ENCODE measurements around the gene POLG. TPM values are rescaled to one million over a fixed set of nuclear protein-coding genes. Genes with fewer than 3 reads are reported as not detected.

The POLG gene
- total and polyA plus RNA-seq, 4 experiments from 2014 or later, result 19.4 to 151 (median 99.5) TPM

- Histone ChIP-seq H3K36me3 (ENCODE audit: insufficient read depth, low read length) (peaks cover 56% of the 10 kb centered on the region), H3K9me3 (ENCODE audit: control insufficient read depth in 1 of 2, low read length in 2 of 2) (no peaks in the 10 kb centered on the region), H3K4me3 (ENCODE audit: low read length in 2 of 2) (no peak overlapping the region), H3K27me3 (ENCODE audit: insufficient read depth, low read length) (no peaks in the 10 kb centered on the region), H3K27ac (ENCODE audit: low read depth, low read length) (no peak overlapping the region), H3K4me1 (ENCODE audit: insufficient read depth, low read length) (no peaks in the 10 kb centered on the region)
- peaks cover 44 to 77% of the 10 kb centered on the region in 2 donors for H3K36me3 Mint-ChIP-seq
- H3K9me3 Mint-ChIP-seq, result peaks cover 0 to 3% (median 0%) of the 10 kb centered on the region in 8 donors
- H3K4me1 Mint-ChIP-seq, result peaks cover 9 to 15% (median 11%) of the 10 kb centered on the region in 4 donors
- ChIA-PET POLR2A (ENCODE audit: partially characterized antibody) (interaction anchor here (1.1 kb wide), 1 partner anchor 13 kb away, joined by 3 read pairs; no protein-coding TSS in a partner anchor), CTCF (ENCODE audit: partially characterized antibody) (no interaction called here)
- H3K27ac Mint-ChIP-seq, result peak overlapping the region in 4 of 7 donors; percentile 55 to 69 (median 60)
- intact Hi-C loops (cut with micrococcal nuclease), result no loop called here
- no peak for DNase-seq
- H3K4me3 Mint-ChIP-seq, result no peak overlapping the region
- H3K27me3 Mint-ChIP-seq, result no peaks in the 10 kb centered on the region
Measured at GRCh38 chr15:89316504-89316903, 18.1 kb downstream of the POLG start.

GRCh38 chr15:89315375-89315929 lies 19.2 kb downstream of the POLG start:
- Histone ChIP-seq H3K27ac (ENCODE audit: low read depth, low read length) (no peak overlapping the region), H3K9me3 (ENCODE audit: control insufficient read depth in 1 of 2, low read length in 2 of 2) (no peaks in the 10 kb centered on the region), H3K4me1 (ENCODE audit: insufficient read depth, low read length) (no peaks in the 10 kb centered on the region), H3K27me3 (ENCODE audit: insufficient read depth, low read length) (no peaks in the 10 kb centered on the region), H3K4me3 (ENCODE audit: low read length in 2 of 2) (no peak overlapping the region), H3K36me3 (ENCODE audit: insufficient read depth, low read length) (peaks cover 46% of the 10 kb centered on the region)
- intact Hi-C loops (cut with micrococcal nuclease), result no loop called here
- POLR2A ChIA-PET (ENCODE audit: partially characterized antibody), result no interaction called here
- H3K4me3 Mint-ChIP-seq, result no peak overlapping the region
- H3K4me1 Mint-ChIP-seq, result peaks cover 9 to 15% (median 11%) of the 10 kb centered on the region in 4 donors
- H3K9me3 Mint-ChIP-seq, result peaks cover 0 to 3% (median 0%) of the 10 kb centered on the region in 8 donors
- CTCF ChIA-PET (ENCODE audit: partially characterized antibody), result no interaction called here
- peak overlapping the region; percentile 4 to 89 (median 55) for H3K27ac Mint-ChIP-seq
- no peaks in the 10 kb centered on the region for H3K27me3 Mint-ChIP-seq
- H3K36me3 Mint-ChIP-seq, result peaks cover 39 to 68% of the 10 kb centered on the region in 2 donors
- no peak for DNase-seq

GRCh38 chr15:89309993-89310392 lies 24.6 kb downstream of the POLG start:
- Mint-ChIP-seq H3K27me3 (no peaks in the 10 kb centered on the region), H3K4me3 (no peak overlapping the region), H3K9me3 (peaks cover 0 to under 1% (median 0%) of the 10 kb centered on the region in 8 donors), H3K36me3 (peaks cover 4 to 23% of the 10 kb centered on the region in 2 donors), H3K4me1 (peaks cover 0 to 5% (median 4%) of the 10 kb centered on the region in 4 donors), H3K27ac (peak overlapping the region in 6 of 7 donors; percentile 6 to 80 (median 39))
- CTCF ChIA-PET (ENCODE audit: partially characterized antibody), result no interaction called here
- H3K36me3 ChIP-seq (ENCODE audit: insufficient read depth, low read length), result no peaks in the 10 kb centered on the region
- intact Hi-C loops (cut with micrococcal nuclease), result no loop called here
- no peaks in the 10 kb centered on the region for H3K4me1 ChIP-seq (ENCODE audit: insufficient read depth, low read length)
- POLR2A ChIA-PET (ENCODE audit: partially characterized antibody), result interaction anchor here (1.0 kb wide), 1 partner anchor 26 kb away, joined by 3 read pairs; no protein-coding TSS in a partner anchor
- H3K27ac ChIP-seq (ENCODE audit: low read depth, low read length), result no peak overlapping the region
- H3K9me3 ChIP-seq (ENCODE audit: control insufficient read depth in 1 of 2, low read length in 2 of 2), result no peaks in the 10 kb centered on the region
- H3K4me3 ChIP-seq (ENCODE audit: low read length in 2 of 2), result no peak overlapping the region
- no peak for DNase-seq
- no peaks in the 10 kb centered on the region for H3K27me3 ChIP-seq (ENCODE audit: insufficient read depth, low read length)

- Mint-ChIP-seq H3K4me3 (no peak overlapping the region), H3K9me3 (no peaks in the 10 kb centered on the region), H3K4me1 (peaks cover 0 to 2% (median under 1%) of the 10 kb centered on the region in 4 donors), H3K27me3 (no peaks in the 10 kb centered on the region), H3K36me3 (peaks cover 10 to 15% of the 10 kb centered on the region in 2 donors), H3K27ac (peak overlapping the region in 1 of 7 donors; percentile 42)
- Histone ChIP-seq H3K27me3 (ENCODE audit: insufficient read depth, low read length) (no peaks in the 10 kb centered on the region), H3K4me3 (ENCODE audit: low read length in 2 of 2) (no peak overlapping the region), H3K27ac (ENCODE audit: low read depth, low read length) (no peak overlapping the region), H3K36me3 (ENCODE audit: insufficient read depth, low read length) (no peaks in the 10 kb centered on the region), H3K4me1 (ENCODE audit: insufficient read depth, low read length) (no peaks in the 10 kb centered on the region), H3K9me3 (ENCODE audit: control insufficient read depth in 1 of 2, low read length in 2 of 2) (no peaks in the 10 kb centered on the region)
- ChIA-PET POLR2A (ENCODE audit: partially characterized antibody) (no interaction called here), CTCF (ENCODE audit: partially characterized antibody) (no interaction called here)
- no peak for DNase-seq
- intact Hi-C loops (cut with micrococcal nuclease), result no loop called here
Measured at GRCh38 chr15:89308236-89308635, 26.4 kb downstream of the POLG start.

GRCh38 chr15:89307791-89308190 lies 26.8 kb downstream of the POLG start:
- H3K9me3 Mint-ChIP-seq, result no peaks in the 10 kb centered on the region
- Histone ChIP-seq H3K27ac (ENCODE audit: low read depth, low read length) (no peak overlapping the region), H3K4me1 (ENCODE audit: insufficient read depth, low read length) (no peaks in the 10 kb centered on the region), H3K27me3 (ENCODE audit: insufficient read depth, low read length) (no peaks in the 10 kb centered on the region), H3K4me3 (ENCODE audit: low read length in 2 of 2) (no peak overlapping the region), H3K36me3 (ENCODE audit: insufficient read depth, low read length) (no peaks in the 10 kb centered on the region), H3K9me3 (ENCODE audit: control insufficient read depth in 1 of 2, low read length in 2 of 2) (no peaks in the 10 kb centered on the region)
- ChIA-PET CTCF (ENCODE audit: partially characterized antibody) (interaction anchor here (1.2 kb wide), 1 partner anchor 34 kb away, joined by 3 read pairs; no protein-coding TSS in a partner anchor), POLR2A (ENCODE audit: partially characterized antibody) (no interaction called here)
- H3K27ac Mint-ChIP-seq, result peak overlapping the region in 3 of 7 donors; percentile 1 to 79 (median 42)
- H3K4me1 Mint-ChIP-seq, result peaks cover 0 to 2% (median under 1%) of the 10 kb centered on the region in 4 donors
- no peak for DNase-seq
- no peak overlapping the region for H3K4me3 Mint-ChIP-seq
- no peaks in the 10 kb centered on the region for H3K27me3 Mint-ChIP-seq
- intact Hi-C loops (cut with micrococcal nuclease), result no loop called here
- peaks cover 11 to 12% of the 10 kb centered on the region in 2 donors for H3K36me3 Mint-ChIP-seq

GRCh38 chr15:89307046-89307587 lies 27.5 kb downstream of the POLG start:
- H3K4me3 Mint-ChIP-seq, result no peak overlapping the region
- ChIA-PET POLR2A (ENCODE audit: partially characterized antibody) (no interaction called here), CTCF (ENCODE audit: partially characterized antibody) (interaction anchor here (1.2 kb wide), 1 partner anchor 34 kb away, joined by 3 read pairs; no protein-coding TSS in a partner anchor)
- DNase-seq, result no peak
- Histone ChIP-seq H3K27me3 (ENCODE audit: insufficient read depth, low read length) (no peaks in the 10 kb centered on the region), H3K4me1 (ENCODE audit: insufficient read depth, low read length) (no peaks in the 10 kb centered on the region), H3K27ac (ENCODE audit: low read depth, low read length) (no peak overlapping the region), H3K36me3 (ENCODE audit: insufficient read depth, low read length) (no peaks in the 10 kb centered on the region), H3K9me3 (ENCODE audit: control insufficient read depth in 1 of 2, low read length in 2 of 2) (no peaks in the 10 kb centered on the region), H3K4me3 (ENCODE audit: low read length in 2 of 2) (no peak overlapping the region)
- H3K27ac Mint-ChIP-seq, result peak overlapping the region in 2 of 7 donors; percentile 1 to 42
- intact Hi-C loops (cut with micrococcal nuclease), result no loop called here
- no peaks in the 10 kb centered on the region for H3K9me3 Mint-ChIP-seq
- peaks cover 0 to 2% (median under 1%) of the 10 kb centered on the region in 4 donors for H3K4me1 Mint-ChIP-seq
- H3K36me3 Mint-ChIP-seq, result peaks cover 10 to 11% of the 10 kb centered on the region in 2 donors
- no peaks in the 10 kb centered on the region for H3K27me3 Mint-ChIP-seq

GRCh38 chr15:89305395-89305794 lies 29.2 kb downstream of the POLG start:
- no peaks in the 10 kb centered on the region for H3K27me3 Mint-ChIP-seq
- H3K9me3 Mint-ChIP-seq, result no peaks in the 10 kb centered on the region
- Histone ChIP-seq H3K27ac (ENCODE audit: low read depth, low read length) (no peak overlapping the region), H3K36me3 (ENCODE audit: insufficient read depth, low read length) (no peaks in the 10 kb centered on the region), H3K4me1 (ENCODE audit: insufficient read depth, low read length) (no peaks in the 10 kb centered on the region), H3K27me3 (ENCODE audit: insufficient read depth, low read length) (no peaks in the 10 kb centered on the region), H3K9me3 (ENCODE audit: control insufficient read depth in 1 of 2, low read length in 2 of 2) (no peaks in the 10 kb centered on the region), H3K4me3 (ENCODE audit: low read length in 2 of 2) (no peak overlapping the region)
- H3K27ac Mint-ChIP-seq, result no peak overlapping the region
- H3K36me3 Mint-ChIP-seq, result peaks cover 8 to 15% of the 10 kb centered on the region in 2 donors
- no peak for DNase-seq
- intact Hi-C loops (cut with micrococcal nuclease), result no loop called here
- no peak overlapping the region for H3K4me3 Mint-ChIP-seq
- POLR2A ChIA-PET (ENCODE audit: partially characterized antibody), result interaction anchor here (0.7 to 1.1 kb wide), 3 partner anchors 14 to 30 kb away, joined by 3 read pairs; partner anchors contain the start of gene POLG
- CTCF ChIA-PET (ENCODE audit: partially characterized antibody), result no interaction called here
- peaks cover 0 to 2% (median 0%) of the 10 kb centered on the region in 4 donors for H3K4me1 Mint-ChIP-seq
